TTC549 (cell line): ENCODE measurements around the gene ELFN2.
"Not testable (repeated sequence)": the region's sequence is repeated elsewhere in the genome, so short reads cannot be mapped to it uniquely, and the experiment has no call there.

Experiments used
- FAIRE-seq: peaks from 2 replicates; lab custom pipeline; 2012; peaks lifted over from hg19 to GRCh38; lab: Jason Lieb, UNC

The ELFN2 gene

DNA sequence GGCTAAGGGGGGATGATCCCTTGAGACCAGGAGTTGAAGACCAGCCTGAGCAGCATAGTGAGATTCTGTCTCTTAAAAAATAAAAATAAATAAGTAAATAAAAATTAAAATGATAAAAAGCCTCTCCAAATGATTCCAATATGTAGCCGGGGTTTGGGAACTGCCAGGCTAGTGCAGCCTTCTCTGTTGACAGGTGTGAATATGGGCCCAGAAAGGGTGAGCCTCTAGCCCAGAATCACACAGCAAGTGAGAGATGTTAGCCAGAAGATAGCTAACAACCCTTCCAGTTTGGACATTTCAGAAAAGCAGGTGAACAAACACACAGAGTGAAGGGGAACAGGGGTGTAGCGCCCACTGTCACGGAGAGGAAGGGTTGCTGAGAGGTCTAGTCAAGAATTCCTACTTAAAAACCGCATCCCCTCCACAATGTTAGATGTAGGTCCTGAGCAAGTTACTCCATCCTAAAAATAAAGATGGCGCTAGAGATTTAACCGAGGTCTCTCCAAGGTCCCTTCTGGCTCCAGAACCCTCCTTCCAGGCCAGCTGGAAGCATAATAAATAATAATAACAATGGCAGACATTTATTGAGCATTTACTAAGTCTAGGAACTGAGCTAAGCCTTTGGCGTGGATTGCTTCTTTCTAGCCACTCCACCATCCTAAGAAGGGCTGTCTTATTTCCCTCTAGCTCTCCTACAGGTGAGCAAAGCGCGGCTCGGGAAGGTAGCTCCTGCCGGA is 93.4 kb downstream of the ELFN2 start:
- FAIRE-seq, result no peak

DNA sequence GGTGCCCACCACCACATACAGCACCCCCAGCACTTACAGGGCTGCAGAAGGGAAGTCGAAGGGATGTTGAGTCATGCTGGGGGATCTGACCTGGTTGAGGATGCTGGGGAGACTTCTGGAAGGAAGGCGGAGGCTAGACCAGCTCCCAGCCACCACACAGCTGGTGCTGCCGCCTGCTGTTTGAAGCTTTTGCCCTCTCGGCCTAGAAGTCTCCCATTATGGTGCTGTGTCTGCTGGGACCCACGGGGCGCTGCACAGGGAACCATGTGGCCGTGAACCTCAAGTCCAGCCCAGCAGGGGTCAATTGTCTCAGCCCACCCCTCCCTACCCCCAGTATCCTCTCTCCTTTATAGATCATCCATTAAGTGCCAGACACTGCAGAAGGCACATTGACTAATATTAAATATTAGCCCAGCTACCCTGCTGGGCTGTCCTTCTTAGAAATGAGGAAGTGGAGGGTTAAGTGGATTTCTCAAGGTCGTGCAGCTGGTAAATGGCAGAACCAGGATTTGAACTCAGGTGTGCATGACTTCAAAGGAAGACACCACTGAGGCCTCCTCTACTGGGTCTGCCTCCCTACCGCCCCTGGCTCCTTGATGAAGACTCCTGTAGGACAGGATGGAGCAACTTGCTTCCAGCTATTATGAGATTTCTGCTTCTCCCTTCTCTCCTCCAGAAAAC is 95.3 kb downstream of the ELFN2 start:
- FAIRE-seq, result no peak

DNA sequence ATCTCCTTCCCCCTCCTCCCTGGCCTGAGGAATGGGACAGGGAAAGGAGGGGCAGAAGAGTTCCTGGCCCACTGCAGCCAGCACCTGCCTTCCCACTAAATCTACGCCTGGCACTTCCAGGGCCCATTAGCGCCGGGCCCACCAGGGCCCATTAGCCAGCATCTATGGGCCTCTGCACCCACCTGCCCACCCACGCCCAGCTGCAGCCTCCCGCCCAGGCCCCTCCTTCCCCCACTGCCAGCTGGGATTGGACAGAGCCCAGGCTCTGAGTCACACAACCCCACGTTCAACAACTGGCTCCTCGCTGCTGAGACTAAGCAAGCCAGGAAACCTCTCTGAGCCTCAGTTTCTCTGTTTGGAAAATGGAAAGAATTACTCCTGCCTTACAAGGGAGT is 96.2 kb downstream of the ELFN2 start:
- FAIRE-seq, result no peak

DNA sequence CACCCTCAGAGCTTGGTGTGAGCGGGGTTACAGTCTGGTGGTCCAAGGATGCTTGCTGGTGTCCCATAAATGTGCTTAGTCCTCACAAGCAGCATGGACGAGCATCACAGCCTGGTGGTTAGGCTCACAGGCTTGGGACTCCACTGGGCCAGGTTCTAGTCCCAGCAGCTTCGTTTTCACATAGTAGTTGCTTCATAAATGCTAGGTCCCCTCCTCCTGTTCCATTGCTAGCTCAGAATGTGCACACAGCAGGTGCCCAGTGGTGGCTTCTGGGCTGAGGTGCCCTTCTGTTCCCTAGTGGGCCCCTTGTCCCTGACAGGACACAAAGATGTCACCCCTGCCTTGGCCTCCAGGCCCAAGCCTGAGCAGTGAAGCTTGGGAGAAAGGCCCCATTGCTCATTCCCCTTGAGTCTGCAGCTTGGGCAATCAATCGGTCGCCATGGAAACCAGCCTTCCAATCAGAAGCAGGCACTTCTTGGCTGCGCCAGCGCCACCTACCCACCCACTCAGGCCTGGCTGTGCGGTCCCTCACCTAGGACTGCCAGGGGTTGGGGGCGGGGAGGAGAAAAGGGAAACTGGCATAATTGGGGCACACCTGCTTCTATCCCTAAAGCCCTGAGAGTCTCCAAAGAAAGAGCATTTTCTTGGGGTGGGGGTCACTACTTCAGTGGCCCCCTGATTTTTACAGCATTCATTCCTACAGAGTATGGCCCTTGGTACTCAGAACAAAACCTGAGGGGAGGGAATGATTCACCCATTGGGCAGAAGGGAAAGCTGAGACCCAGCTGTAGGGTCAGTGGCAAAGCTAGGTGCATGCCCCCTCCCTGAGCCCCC is 96.9 kb downstream of the ELFN2 start:
- no peak for FAIRE-seq

DNA sequence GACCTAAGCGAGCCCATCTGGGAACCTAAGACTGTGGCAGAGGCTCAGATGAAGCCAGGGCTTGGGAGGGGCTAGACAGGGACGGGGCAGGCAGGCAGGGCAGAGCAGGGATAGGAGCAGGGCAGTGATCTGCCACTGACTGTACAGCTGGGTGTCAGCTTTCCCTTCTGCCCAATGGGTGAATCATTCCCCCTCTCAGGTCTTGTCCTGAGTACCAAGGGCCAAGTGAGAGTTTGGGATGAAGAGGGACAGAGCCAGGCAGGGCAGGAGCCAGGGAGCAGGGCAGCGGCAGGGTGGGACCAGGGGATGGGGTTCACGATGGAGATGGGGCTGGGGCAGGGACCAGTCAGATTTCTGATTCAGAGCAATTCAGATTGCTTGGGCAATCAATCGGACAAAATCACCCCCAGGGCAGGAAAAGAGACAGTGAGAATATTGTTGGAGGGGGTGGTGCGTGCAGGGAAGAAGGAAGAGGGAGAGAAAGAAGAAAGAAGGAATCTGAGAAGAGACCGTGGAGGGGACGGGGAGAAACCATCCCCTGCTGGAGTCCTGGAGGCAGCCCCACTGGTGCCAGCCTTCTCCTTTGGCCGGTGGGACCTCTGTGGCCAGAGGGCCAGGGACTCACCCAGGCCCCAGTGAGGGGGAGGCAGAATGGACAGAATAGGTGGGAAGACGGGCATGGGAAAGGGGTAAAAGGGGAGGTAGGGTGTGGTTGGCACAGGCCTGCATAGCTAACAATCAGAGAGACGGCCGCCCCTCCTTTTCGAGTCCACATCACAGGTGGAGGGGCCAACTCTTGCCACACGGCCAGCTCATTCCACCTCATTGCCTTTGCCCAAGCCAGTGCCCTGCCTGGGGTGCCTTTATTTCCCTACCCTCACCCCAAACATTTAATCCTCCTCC is 97.8 kb downstream of the ELFN2 start:
- no peak for FAIRE-seq

DNA sequence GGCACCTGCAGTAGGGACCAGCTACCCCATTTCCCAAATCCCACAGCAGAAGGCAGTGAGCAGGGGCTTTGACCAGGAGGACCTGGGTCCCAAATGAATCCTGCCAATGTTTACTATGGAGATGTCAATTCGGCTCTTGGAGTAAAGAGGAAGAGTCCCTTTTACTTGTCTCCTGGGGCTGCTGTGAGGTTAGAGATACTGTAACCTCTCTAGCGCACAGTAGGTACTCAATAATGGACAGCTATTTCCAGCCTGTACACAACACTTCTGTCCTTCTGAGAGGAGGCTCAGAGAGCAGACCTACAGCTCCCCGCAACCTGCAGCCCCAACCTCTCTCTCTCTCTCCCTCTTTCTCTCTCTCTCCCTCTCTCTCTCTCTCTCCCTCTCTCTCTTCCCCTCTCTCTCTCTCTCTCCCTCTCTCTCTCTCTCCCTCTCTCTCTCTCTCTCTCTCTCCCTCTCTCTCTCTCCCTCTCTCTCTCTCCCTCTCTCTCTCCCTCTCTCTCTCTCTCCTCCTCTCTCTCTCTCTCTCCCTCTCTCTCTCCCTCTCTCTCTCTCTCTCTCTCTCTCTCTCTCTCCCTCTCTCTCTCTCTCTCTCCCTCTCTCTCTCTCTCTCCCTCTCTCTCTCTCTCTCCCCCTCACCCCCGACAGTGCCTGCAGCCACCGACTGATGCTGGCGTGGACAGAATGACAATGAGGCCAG is 98.6 kb downstream of the ELFN2 start:
- FAIRE-seq, result not testable (repeated sequence)

DNA sequence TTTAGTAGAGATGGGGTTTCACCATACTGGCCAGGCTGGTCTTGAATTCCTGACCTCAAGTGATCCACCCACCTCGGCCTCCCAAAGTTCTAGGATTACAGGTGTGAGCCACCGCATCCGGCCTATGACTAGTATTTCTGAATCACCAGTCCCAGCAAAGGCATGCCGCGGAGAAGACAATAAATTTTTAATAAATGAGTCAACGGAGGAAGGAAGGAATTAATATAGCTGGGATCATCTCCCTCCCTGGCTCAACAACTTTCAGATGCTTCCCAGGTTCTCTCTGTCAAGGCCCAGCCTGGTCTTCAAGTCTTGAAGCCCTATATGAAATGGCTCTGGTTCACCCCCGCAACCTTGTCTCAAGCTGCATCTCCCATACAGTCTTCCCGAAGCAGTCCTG is 99.3 kb downstream of the ELFN2 start:
- FAIRE-seq, result no peak

DNA sequence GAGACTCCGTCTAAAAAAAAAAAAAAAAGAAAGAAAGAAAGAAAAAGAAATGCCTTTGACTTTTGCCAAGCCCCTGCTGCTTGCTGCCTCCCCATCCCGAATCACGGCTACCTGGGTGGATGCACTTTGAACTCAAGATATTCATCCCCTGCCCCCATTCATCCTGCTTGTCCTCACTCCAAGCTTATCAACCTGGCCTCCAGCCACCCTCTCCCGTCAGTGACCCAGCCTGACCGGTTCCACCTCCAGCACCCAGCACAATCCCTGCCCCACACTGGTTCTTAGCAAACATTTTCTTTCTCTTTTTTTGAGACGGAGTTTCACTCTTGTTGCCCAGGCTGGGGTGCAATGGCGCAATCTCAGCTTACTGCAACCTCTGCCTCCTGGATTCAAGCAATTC is 100.6 kb downstream of the ELFN2 start:
- FAIRE-seq, result no peak

DNA sequence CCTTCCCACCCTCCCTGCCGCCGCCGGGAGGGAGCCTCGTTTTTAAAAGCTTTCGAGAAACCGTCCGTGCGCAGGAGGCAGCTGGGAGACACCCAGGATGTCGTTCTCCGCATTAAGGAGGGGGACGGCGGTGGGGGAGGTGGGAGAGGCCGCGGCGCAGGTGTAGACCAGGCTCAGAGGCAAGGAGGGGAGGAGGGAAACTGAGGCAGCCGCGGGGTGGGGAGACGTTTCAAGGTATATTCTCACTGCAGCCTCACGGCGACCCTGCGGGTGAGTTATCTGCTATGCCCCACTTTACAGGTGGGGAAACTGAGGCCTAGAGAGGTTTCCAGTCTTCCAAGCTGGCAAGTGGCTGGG is 102.3 kb downstream of the ELFN2 start:
- FAIRE-seq, result no peak

DNA sequence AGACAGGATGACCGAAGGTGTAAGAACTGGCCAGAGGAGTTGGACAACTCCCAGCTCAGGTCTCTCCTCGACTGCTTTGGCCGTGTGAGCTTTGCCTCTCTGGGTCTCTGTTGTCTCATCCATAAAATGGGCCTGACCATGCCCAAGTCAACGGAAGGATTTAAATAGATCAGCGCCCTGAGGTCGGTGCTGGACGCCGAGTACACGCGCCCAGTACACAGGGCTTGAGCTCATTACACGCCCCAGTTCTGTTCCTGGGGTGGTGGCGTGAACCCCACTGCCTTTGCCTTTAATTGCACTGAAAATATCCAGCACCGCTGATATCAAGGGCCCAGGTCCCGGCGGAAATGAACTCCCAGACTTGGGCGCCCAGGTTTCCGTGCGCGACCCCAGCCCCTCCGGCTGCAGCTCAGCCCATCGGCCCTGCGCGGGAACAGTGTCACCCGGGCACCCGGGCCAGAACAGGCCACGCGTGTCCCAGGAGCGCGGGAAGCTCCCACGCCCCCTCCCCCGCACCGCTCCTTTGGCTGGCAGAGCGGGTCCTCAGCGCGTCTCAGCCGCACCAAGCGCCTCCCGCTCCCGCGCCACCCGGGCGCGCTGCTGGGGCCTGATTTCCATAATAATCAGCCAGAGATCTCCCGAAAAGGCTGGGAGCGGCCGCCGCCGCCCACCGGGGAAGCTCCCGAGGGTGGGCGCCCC is 102.8 kb downstream of the ELFN2 start:
- no peak for FAIRE-seq

DNA sequence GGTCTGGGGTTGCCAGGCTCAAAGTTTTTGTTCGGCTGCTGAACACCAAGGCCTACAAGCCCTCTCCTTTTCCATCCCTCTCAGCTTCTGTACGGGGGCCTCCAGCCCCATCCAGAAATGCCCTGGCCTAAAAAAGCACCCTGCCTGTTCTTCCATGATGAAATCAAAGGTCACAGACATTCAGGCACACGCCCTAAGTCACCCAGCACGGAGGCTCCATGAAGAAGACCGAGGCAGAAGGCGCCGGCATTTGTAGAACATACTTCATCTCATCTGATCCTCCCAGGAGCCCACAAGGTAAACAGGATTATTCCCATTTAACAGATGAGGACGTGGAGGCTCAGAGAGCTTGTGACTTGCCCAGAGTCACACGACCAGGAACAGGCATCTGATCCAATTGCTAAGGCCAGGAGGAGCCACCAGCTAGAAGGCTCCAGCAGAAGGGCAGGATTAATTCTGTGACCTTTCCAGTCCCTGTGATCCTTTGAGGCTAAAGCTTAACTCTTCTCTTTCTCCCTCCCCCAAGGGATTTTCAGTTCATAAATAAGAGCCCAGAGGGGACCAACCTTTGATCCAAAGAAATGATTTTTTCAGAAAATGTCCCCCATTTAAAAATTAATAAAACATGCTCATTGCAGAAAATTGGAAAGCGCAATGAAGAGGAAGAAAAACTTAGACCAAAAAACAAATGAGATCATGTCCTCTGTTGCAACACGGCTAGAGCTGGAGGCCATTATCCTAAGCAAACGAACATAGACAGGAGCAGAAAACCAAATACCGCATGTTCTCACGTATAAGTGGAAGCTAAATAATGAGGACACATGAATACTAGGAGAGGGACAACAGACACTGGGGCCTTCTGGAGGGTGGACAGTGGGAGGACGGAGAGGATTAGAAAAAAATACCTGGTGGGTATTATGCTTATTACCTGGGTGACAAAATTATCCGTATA is 106.3 kb downstream of the ELFN2 start:
- no peak for FAIRE-seq

DNA sequence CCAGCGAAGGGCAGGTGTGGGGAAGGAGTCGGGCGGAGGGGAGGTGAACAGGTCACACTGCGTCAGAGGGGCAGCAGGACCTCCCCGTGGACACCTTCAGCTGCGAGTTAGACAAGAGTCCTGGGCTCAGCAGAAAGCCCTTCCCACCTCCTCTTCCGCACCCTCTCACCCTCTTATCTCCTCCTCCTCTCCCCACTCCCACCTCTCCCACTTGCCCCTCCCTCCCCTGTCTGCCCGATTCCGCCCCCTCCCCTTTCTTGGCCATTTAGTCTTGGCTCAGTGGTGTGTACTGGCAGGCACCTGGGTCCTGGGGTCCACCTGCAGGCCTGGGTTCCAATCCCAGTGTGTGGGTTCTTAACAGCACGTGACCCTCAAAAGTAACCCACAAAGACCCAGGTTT is 107.8 kb downstream of the ELFN2 start:
- FAIRE-seq, result no peak

DNA sequence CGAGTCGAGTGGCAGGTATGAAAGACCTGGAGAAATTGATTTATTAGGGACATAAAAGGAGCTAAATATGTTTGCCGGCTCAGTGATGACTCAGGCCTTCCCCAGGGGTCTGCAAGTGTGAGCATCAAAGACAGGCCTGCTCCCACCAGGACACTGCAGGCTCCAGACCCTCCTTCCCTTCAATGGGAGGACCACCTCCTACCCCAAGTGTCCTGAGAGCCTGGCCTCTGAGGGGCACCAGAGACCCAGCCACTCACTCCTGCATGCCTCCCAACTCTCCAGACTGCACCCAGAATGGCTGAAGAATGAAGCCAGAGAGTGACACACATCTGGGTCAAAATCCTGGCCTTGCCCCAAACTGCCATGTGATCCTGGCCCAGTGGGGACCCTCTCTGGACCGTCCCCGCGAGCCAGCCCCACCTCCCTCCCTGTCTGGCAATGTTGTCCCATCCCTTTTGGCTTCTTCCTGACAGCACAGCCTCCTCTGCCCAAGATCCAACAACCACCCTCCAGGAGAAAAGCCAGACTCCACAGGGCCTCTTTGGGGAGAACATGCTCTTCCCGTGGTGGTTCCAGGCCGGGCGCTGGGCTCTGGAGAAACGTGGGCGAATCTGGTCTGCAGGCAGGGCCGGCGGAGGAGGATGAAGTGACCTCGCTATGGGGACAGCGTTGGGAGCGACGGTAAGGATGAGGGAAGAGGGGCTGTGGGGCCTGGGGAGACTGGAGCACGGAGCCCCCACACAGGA is 108.7 kb downstream of the ELFN2 start:
- FAIRE-seq, result no peak
